Omental fat pad (tissue), 4 donors: ENCODE results near the gene MARVELD2. TPM values are rescaled to one million over a fixed set of nuclear protein-coding genes. Genes with fewer than 3 reads are reported as not detected.
"Not testable (repeated sequence)": the region's sequence is repeated elsewhere in the genome, so short reads cannot be mapped to it uniquely, and the experiment has no call there.

ENCODE experiments used
- ATAC-seq: fragments of 150-250 bp; one replicate; pipeline ENCODE4 v1.9.1; 2016; ENCODE audit warnings: mild to moderate bottlenecking, moderate library complexity; ENCODE audit not compliant: low FRiP score
- DNase-seq: peaks from one replicate; pipeline ENCODE4 v3.0.0-alpha.2; 2019; ENCODE audit warnings: low spot score
- total RNA-seq, 4 donors: library from RNA; depleted of rRNA; stranded (reverse); fragments of >200 nt; gene quantifications; one replicate each; pipeline ENCODE4 v1.1.0, GENCODE V29; 2016
- TF ChIP-seq, protein P1 (sequence below), 3 donors: fragments of 450-650 bp; IDR thresholded peaks; one replicate each; pipeline ENCODE4 v1.5.1; 2016 to 2017; ENCODE audit warnings: antibody characterized with exemption in 3 of 3, mild to moderate bottlenecking in 3 of 3, moderate library complexity in 2 of 3

Gene MARVELD2
- total RNA-seq, 4 donors from 2014 or later: 0.63 to 1.9 (median 1.4) TPM

DNA sequence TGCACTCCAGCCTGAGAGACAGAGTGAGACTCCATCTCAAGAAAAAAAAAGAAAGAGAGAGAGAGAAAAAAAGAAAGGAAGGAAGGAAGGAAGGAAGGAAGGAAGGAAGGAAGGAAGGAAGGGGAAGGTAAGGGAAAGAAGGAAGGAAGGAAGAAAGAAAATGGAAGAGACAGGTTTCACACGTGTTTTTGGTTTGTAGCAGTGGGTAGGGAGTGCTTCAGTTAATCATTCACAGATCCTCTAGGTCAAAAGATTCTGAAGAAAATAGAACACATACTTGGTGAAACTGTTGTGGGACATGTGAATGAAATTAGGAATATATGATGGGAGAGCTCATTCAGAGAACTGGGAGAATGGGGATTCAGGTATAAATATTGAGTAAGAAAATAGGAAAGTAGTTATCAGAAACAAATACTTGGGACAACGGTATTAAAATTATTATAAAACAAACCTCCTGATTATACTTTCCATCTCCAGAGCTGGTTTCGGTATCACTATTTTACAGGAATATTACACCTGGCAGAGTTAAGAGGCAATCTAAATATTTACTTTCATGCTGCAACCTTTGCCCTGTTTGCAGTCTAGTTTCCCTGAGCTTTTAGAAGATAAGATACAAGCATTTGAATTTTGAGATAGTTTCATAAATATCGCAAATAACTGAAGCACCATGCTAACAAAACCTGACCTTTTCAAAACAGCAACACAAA lies 37.2 kb downstream of the MARVELD2 start:
- TF ChIP-seq, protein P1, sequence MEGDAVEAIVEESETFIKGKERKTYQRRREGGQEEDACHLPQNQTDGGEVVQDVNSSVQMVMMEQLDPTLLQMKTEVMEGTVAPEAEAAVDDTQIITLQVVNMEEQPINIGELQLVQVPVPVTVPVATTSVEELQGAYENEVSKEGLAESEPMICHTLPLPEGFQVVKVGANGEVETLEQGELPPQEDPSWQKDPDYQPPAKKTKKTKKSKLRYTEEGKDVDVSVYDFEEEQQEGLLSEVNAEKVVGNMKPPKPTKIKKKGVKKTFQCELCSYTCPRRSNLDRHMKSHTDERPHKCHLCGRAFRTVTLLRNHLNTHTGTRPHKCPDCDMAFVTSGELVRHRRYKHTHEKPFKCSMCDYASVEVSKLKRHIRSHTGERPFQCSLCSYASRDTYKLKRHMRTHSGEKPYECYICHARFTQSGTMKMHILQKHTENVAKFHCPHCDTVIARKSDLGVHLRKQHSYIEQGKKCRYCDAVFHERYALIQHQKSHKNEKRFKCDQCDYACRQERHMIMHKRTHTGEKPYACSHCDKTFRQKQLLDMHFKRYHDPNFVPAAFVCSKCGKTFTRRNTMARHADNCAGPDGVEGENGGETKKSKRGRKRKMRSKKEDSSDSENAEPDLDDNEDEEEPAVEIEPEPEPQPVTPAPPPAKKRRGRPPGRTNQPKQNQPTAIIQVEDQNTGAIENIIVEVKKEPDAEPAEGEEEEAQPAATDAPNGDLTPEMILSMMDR (IDR thresholded peaks at IDR 0.05): no peak
- ATAC-seq (no peak), DNase-seq (no peak)

DNA sequence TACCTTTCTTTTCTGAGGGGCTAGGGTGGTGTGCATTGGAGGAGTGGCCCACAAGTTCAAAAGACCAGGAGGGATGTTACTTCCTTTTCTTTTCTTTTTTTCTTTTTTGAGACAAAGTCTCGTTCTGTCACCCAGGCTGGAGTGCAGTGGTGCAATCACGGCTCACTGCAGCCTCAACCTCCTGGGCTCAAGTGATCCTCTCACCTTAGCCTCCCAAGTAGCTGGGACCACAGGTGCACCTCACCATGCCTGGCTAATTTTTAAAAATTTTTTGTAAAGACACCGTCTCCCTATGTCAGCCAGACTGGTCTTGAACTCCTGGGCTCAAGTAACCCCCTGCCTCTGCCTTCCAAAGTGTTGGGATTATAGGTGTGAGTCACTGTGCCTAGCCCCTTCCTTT lies 38.6 kb downstream of the MARVELD2 start:
- not testable (repeated sequence) for ATAC-seq

GRCh38 chr5:69454460-69455249 lies 39.7 kb downstream of the MARVELD2 start:
- DNase-seq: no peak
- no peak for ATAC-seq
- TF ChIP-seq, protein P1 (IDR thresholded peaks at IDR 0.05): no peak

More for the DNA sequence above, 38.6 kb downstream of the MARVELD2 start:
- DNase-seq: not testable (repeated sequence)

GRCh38 chr5:69455428-69455988 lies 40.6 kb downstream of the MARVELD2 start:
- not testable (repeated sequence) for ATAC-seq, DNase-seq

GRCh38 chr5:69462170-69462569 lies 47.3 kb downstream of the MARVELD2 start:
- TF ChIP-seq, protein P1 (IDR thresholded peaks at IDR 0.05): no peak
- no peak for DNase-seq
- ATAC-seq: no peak

GRCh38 chr5:69466375-69466774 lies 51.5 kb downstream of the MARVELD2 start:
- ATAC-seq: not testable (repeated sequence)

GRCh38 chr5:69467442-69468225 lies 52.7 kb downstream of the MARVELD2 start:
- DNase-seq (no peak), ATAC-seq (no peak)
- TF ChIP-seq, protein P1 (IDR thresholded peaks at IDR 0.05): no peak

More at GRCh38 chr5:69466375-69466774, 51.5 kb downstream of the MARVELD2 start:
- DNase-seq: not testable (repeated sequence)

DNA sequence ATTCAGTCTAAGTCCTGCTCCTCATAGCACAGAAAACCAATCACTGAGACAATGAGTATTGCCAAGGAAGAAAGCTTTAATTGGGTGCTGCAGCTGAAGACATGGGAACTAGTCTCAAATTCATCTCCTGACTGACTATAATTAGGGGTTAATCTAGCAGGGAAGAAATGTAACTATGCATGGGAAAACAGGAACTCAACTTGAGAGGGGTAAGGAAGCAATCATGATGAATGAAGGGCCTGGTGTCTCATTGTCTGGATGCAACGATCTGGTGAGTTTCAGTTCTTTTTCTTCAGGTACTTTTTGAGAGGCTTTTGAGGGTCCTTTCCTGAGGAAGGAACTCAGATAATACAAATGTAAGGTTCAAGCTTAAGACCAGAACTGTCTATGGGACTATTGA lies 53.7 kb downstream of the MARVELD2 start:
- TF ChIP-seq, protein P1 (IDR thresholded peaks at IDR 0.05): no peak
- DNase-seq (no peak), ATAC-seq (no peak)

- not testable (repeated sequence) for ATAC-seq, DNase-seq
Measured at GRCh38 chr5:69471516-69471915, 56.6 kb downstream of the MARVELD2 start.

DNA sequence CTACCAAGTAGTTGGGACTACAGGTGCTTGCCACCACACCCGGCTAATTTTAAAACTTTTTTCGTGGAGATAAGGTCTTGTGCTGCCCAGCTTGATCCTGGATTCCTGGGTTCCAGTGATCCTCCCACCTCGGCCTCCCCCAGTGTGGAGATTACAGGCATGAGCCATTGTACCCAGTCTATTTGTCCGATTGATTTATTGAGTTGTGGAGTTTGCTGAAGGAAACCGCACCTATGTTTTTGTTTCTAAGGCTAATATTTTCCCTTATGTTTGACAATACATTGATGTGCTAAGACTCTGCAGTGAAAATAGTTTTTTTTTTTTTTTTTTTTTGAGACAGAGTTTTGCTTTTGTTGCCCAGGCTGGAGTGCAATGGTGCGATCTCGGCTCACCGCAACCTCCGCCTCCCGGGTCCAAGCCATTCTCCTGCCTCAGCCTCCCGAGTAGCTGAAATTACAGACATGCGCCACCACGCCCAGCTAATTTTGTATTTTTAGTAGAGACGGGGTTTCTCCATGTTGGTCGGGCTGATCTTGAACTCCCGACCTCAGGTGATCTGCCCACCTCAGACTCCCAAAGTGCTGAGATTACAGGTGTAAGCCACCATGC lies 57.7 kb downstream of the MARVELD2 start:
- ATAC-seq, DNase-seq: not testable (repeated sequence)
